IMR-90 (cell line): ENCODE measurements around the gene ACOT7. TPM values are rescaled to one million over a fixed set of nuclear protein-coding genes. Genes with fewer than 3 reads are reported as not detected.

Source experiments
- ATAC-seq: fragments of 200-7000 bp; cut with Tn5 transposase; 2 replicates; pipeline ENCODE4 v1.9.1; 2020; ENCODE audit warnings: low read depth, mild to moderate bottlenecking, moderate library complexity
- BruUV-seq: library from RNA; stranded (reverse); fragments of 400-500 nt; replicated peaks from 2 replicates; lab custom pipeline; 2021; lab: Mats Ljungman, UMichigan
- CTCF ChIA-PET: fragments of 300-600 bp; formaldehyde crosslinking; extraction: SDS; loops from one replicate; lab custom pipeline; 2021; ENCODE audit warnings: antibody characterized with exemption; lab: Yijun Ruan, JAX
- POLR2A ChIA-PET: fragments of 300-600 bp; sonication (Branson Sonifier 250); formaldehyde crosslinking; loops from one replicate; lab custom pipeline; 2022; ENCODE audit warnings: antibody characterized with exemption; ENCODE audit not compliant: unreplicated experiment; lab: Charles Lee
- DNase-seq: peaks from one replicate; pipeline ENCODE4 v3.0.0; 2013
- H2AFZ ChIP-seq: replicated peaks from 2 replicates; pipeline ENCODE3; 2013; ENCODE audit warnings: low read length, mild to moderate bottlenecking; ENCODE audit not compliant: poor library complexity
- H2AK5ac ChIP-seq: 2 replicates; pipeline ENCODE4 v1.6.1; 2013; ENCODE audit warnings: low read depth, low read length, inconsistent platforms
- H2AK9ac ChIP-seq: replicated peaks from 2 replicates; pipeline ENCODE3; 2013; ENCODE audit warnings: mild to moderate bottlenecking, low read depth, low read length, moderate library complexity; ENCODE audit not compliant: poor library complexity
- H2BK120ac ChIP-seq: 2 replicates; pipeline ENCODE4 v1.6.1; 2013; ENCODE audit warnings: low read depth, low read length, inconsistent platforms
- H2BK15ac ChIP-seq: 3 replicates; pipeline ENCODE4 v1.6.1; 2013; ENCODE audit warnings: low read depth, low read length, inconsistent platforms
- H2BK20ac ChIP-seq: 2 replicates; pipeline ENCODE4 v1.6.1; 2013; ENCODE audit warnings: low read depth, mild to moderate bottlenecking, inconsistent platforms, low read length, moderate library complexity
- H2BK5ac ChIP-seq: 2 replicates; pipeline ENCODE4 v1.6.1; 2013; ENCODE audit warnings: mild to moderate bottlenecking, low read depth, low read length, inconsistent platforms; ENCODE audit not compliant: poor library complexity, severe bottlenecking
- H3K14ac ChIP-seq: replicated peaks from 2 replicates; pipeline ENCODE4 v1.6.1; 2013; ENCODE audit warnings: low read depth, low read length, inconsistent platforms
- H3K18ac ChIP-seq: 2 replicates; pipeline ENCODE4 v1.6.1; 2013; ENCODE audit warnings: low read depth, low read length, control low read depth
- H3K23ac ChIP-seq: 2 replicates; pipeline ENCODE4 v1.6.1; 2013; ENCODE audit warnings: low read depth, low read length, inconsistent platforms
- H3K27ac ChIP-seq: 2 replicates; pipeline ENCODE4 v1.5.1; 2013; ENCODE audit warnings: mild to moderate bottlenecking, control low read depth, low read length; ENCODE audit not compliant: insufficient read depth
- H3K27me3 ChIP-seq: 2 replicates; pipeline ENCODE4 v1.6.1; 2013; ENCODE audit warnings: low read length; ENCODE audit not compliant: control insufficient read depth, insufficient read depth
- H3K36me3 ChIP-seq: 2 replicates; pipeline ENCODE4 v1.6.1; 2013; ENCODE audit warnings: low read length, mixed read lengths; ENCODE audit not compliant: control insufficient read depth, insufficient read depth
- H3K4ac ChIP-seq: 2 replicates; pipeline ENCODE4 v1.6.1; 2013; ENCODE audit warnings: low read depth, low read length, inconsistent platforms
- H3K4me1 ChIP-seq: 2 replicates; pipeline ENCODE4 v1.6.1; 2013; ENCODE audit warnings: low read length, mixed read lengths; ENCODE audit not compliant: control insufficient read depth, insufficient read depth
- H3K4me2 ChIP-seq: 2 replicates; pipeline ENCODE4 v1.6.1; 2013; ENCODE audit warnings: low read depth, mild to moderate bottlenecking, control low read depth, low read length, moderate library complexity
- H3K4me3 ChIP-seq: 2 replicates; pipeline ENCODE4 v1.5.1; 2013; ENCODE audit warnings: low read depth, mild to moderate bottlenecking, control low read depth, low read length, moderate library complexity; ENCODE audit not compliant: insufficient read depth
- H3K56ac ChIP-seq: 2 replicates; pipeline ENCODE4 v1.6.1; 2013; ENCODE audit warnings: low read length, inconsistent platforms; ENCODE audit not compliant: insufficient read depth; ENCODE audit errors: extremely low read depth
- H3K79me1 ChIP-seq, 2 experiments: 2 replicates each; pipeline ENCODE4 v1.6.1; 2013; ENCODE audit warnings: low read length in 2 of 2, inconsistent platforms in 1 of 2, low read depth in 1 of 2
- H3K9ac ChIP-seq: 2 replicates; pipeline ENCODE4 v1.6.1; 2013; ENCODE audit warnings: low read depth, low read length, control low read depth
- H3K9me1 ChIP-seq: 2 replicates; pipeline ENCODE4 v1.6.1; 2013; ENCODE audit warnings: low read length, inconsistent platforms; ENCODE audit not compliant: insufficient read depth
- H3K9me3 ChIP-seq: 2 replicates; pipeline ENCODE4 v1.6.1; 2013; ENCODE audit warnings: low read length; ENCODE audit not compliant: control insufficient read depth, insufficient read depth
- H4K20me1 ChIP-seq: 2 replicates; pipeline ENCODE4 v1.6.1; 2013; ENCODE audit warnings: low read length, inconsistent platforms; ENCODE audit not compliant: insufficient read depth
- H4K5ac ChIP-seq: 2 replicates; pipeline ENCODE4 v1.6.1; 2013; ENCODE audit warnings: mild to moderate bottlenecking, low read depth, low read length, control low read depth
- H4K8ac ChIP-seq, 2 experiments: 2 replicates each; pipeline ENCODE4 v1.6.1; 2013; ENCODE audit warnings: low read depth in 2 of 2, low read length in 2 of 2, control low read depth in 1 of 2, inconsistent platforms in 1 of 2
- H4K91ac ChIP-seq: 2 replicates; pipeline ENCODE4 v1.6.1; 2013; ENCODE audit warnings: low read depth, low read length, inconsistent platforms; ENCODE audit not compliant: insufficient read depth
- BHLHE40 ChIP-seq: fragments of 150-350 bp; IDR thresholded peaks from 2 replicates; pipeline ENCODE4 v1.6.1; 2016; ENCODE audit warnings: mild to moderate bottlenecking, low read depth, low read length
- CEBPB ChIP-seq: IDR thresholded peaks from 2 replicates; pipeline ENCODE4 v1.6.1; 2012; ENCODE audit warnings: low read depth, low read length, improper control_type of control experiment
- CHD1 ChIP-seq: IDR thresholded peaks from 2 replicates; pipeline ENCODE4 v1.6.1; 2012; ENCODE audit warnings: low read depth, low read length, improper control_type of control experiment
- CTCF ChIP-seq: conservative IDR thresholded peaks from 2 replicates; pipeline ENCODE4 v1.5.1; 2012; ENCODE audit warnings: mild to moderate bottlenecking, low read depth, low read length, improper control_type of control experiment
- ELK1 ChIP-seq: fragments of 150-350 bp; IDR thresholded peaks from 2 replicates; pipeline ENCODE4 v1.6.1; 2016; ENCODE audit warnings: low read depth, mild to moderate bottlenecking, low read length, moderate library complexity, borderline replicate concordance
- FOS ChIP-seq: fragments of 150-350 bp; IDR thresholded peaks from 2 replicates; pipeline ENCODE4 v1.6.1; 2016; ENCODE audit warnings: low read depth, low read length
- MAFK ChIP-seq: IDR thresholded peaks from 2 replicates; pipeline ENCODE4 v1.6.1; 2012; ENCODE audit warnings: low read depth, low read length, improper control_type of control experiment
- MAZ ChIP-seq: IDR thresholded peaks from 2 replicates; pipeline ENCODE4 v1.6.1; 2012; ENCODE audit warnings: low read depth, mild to moderate bottlenecking, low read length, improper control_type of control experiment, moderate library complexity, borderline replicate concordance
- MXI1 ChIP-seq: IDR thresholded peaks from 2 replicates; pipeline ENCODE4 v1.6.1; 2012; ENCODE audit warnings: low read depth, mild to moderate bottlenecking, low read length, moderate library complexity, borderline replicate concordance
- NFE2L2 ChIP-seq: fragments of 150-350 bp; IDR thresholded peaks from 2 replicates; pipeline ENCODE4 v1.6.1; 2016; ENCODE audit warnings: low read depth, mild to moderate bottlenecking, low read length
- POLR2A ChIP-seq: IDR thresholded peaks from 2 replicates; pipeline ENCODE4 v1.6.1; 2012; ENCODE audit warnings: mild to moderate bottlenecking, low read depth, low read length
- RAD21 ChIP-seq: IDR thresholded peaks from 2 replicates; pipeline ENCODE4 v1.6.1; 2012; ENCODE audit warnings: low read length, improper control_type of control experiment
- RCOR1 ChIP-seq: IDR thresholded peaks from 2 replicates; pipeline ENCODE4 v1.6.1; 2012; ENCODE audit warnings: mild to moderate bottlenecking, low read length, improper control_type of control experiment; ENCODE audit not compliant: insufficient replicate concordance
- RFX5 ChIP-seq: IDR thresholded peaks from 2 replicates; pipeline ENCODE4 v1.8.0; 2012; ENCODE audit warnings: low read depth, mild to moderate bottlenecking, low read length, moderate library complexity
- SMC3 ChIP-seq: fragments of 150-350 bp; IDR thresholded peaks from 2 replicates; pipeline ENCODE4 v1.6.1; 2016; ENCODE audit warnings: low read depth, mild to moderate bottlenecking, antibody characterized with exemption, low read length, moderate library complexity
- USF2 ChIP-seq: fragments of 150-350 bp; IDR thresholded peaks from 2 replicates; pipeline ENCODE4 v1.6.1; 2017; ENCODE audit warnings: mild to moderate bottlenecking, antibody characterized with exemption, low read length, low read depth
- WGBS, 2 experiments: methylation state at CpG; one replicate each; pipeline versions ENCODE4 v1.1.5 to v1.1.7; 2013; ENCODE audit warnings: missing lambda C conversion rate in 2 of 2; ENCODE audit not compliant: insufficient read length in 1 of 2; ENCODE audit errors: extremely low coverage in 2 of 2; 5-methylcytosine and 5-hydroxymethylcytosine counted together
- dilution Hi-C: fragments of 300-500 bp; cut with HindIII; formaldehyde crosslinking; loops from one replicate; pipeline ENCODE4 v1.14.3; 2018; ENCODE audit warnings: low sequenced_read_pairs; ENCODE audit not compliant: unreplicated experiment
- in situ Hi-C: fragments of 300-500 bp; cut with MboI; formaldehyde crosslinking; loops from 3 replicates; pipeline ENCODE4 v1.14.3; 2019; ENCODE audit warnings: low sequenced_read_pairs, inconsistent platforms, mixed read lengths
- intact Hi-C: fragments of 100-400 bp; cut with micrococcal nuclease; formaldehyde crosslinking; loops from 2 replicates; pipeline ENCODE4 v1.10.0; 2022
- polyA plus RNA-seq, 3 experiments: library from polyadenylated mRNA; depleted of rRNA; stranded (reverse); fragments of >200 nt; gene quantifications; 2 replicates each; pipeline ENCODE4 v1.2.3, GENCODE V29; 2012; ENCODE audit warnings: low replicate concordance in 1 of 3
- total RNA-seq: library from RNA; depleted of rRNA; stranded (reverse); fragments of >200 nt; gene quantifications from 2 replicates; pipeline ENCODE4 v1.2.3, GENCODE V29; 2012

The ACOT7 gene
- total and polyA plus RNA-seq, 2 of the 4 experiments (the other 2 are of a cell fraction), result 51.6 to 242 TPM

GRCh38 chr1:6251681-6252373, 141.7 kb downstream of the ACOT7 start:
- no peak overlapping the region for H3K4ac ChIP-seq
- POLR2A ChIA-PET, result no interaction called here
- H2AFZ ChIP-seq, result no peak overlapping the region
- H4K91ac ChIP-seq, result no peak overlapping the region
- intact Hi-C loops, result no loop called here
- no peak overlapping the region for H2BK5ac ChIP-seq
- peaks cover 9% of the 10 kb centered on the region for H4K20me1 ChIP-seq
- no peaks in the 10 kb centered on the region for H3K9me1 ChIP-seq
- no peaks in the 10 kb centered on the region for H3K9me3 ChIP-seq
- no peak overlapping the region for H4K8ac ChIP-seq
- no peak overlapping the region for H3K9ac ChIP-seq
- dilution Hi-C loops, result no loop called here
- H2BK15ac ChIP-seq, result no peak overlapping the region
- H4K5ac ChIP-seq, result no peak overlapping the region
- no peaks in the 10 kb centered on the region for H3K79me1 ChIP-seq
- no peak overlapping the region for H3K56ac ChIP-seq
- no peak for DNase-seq
- H3K14ac ChIP-seq, result no peak overlapping the region
- peaks cover 30% of the 10 kb centered on the region for H3K27me3 ChIP-seq
- no peak for TF ChIP-seq CTCF
- no peak for TF ChIP-seq CEBPB
- no peak for TF ChIP-seq BHLHE40
- TF ChIP-seq POLR2A, result no peak
- no peak for TF ChIP-seq RFX5
- TF ChIP-seq MAFK, result no peak
- TF ChIP-seq RCOR1, result no peak
- TF ChIP-seq NFE2L2, result no peak
- TF ChIP-seq MAZ, result no peak
- no peak for TF ChIP-seq ELK1
- no peak for TF ChIP-seq USF2
- no peak for TF ChIP-seq MXI1
- TF ChIP-seq SMC3, result no peak
- TF ChIP-seq FOS, result no peak
- TF ChIP-seq CHD1, result no peak
- TF ChIP-seq RAD21, result no peak
- no peak overlapping the region for H3K4me3 ChIP-seq
- WGBS, 2 experiments, result 79% methylated on average over 5 of the region's 15 CpGs; no CpG with 5 or more reads in 1 of the 2 experiments
- in situ Hi-C loops, result loop anchor here (10.0 kb wide), 1 partner anchor 153 kb away; no protein-coding TSS in a partner anchor
- H2AK5ac ChIP-seq, result no peak overlapping the region
- H3K23ac ChIP-seq, result no peak overlapping the region
- H3K18ac ChIP-seq, result no peak overlapping the region
- no peak overlapping the region for H3K27ac ChIP-seq
- no peaks in the 10 kb centered on the region for H3K36me3 ChIP-seq
- H2BK20ac ChIP-seq, result no peak overlapping the region
- no TSS peak for BruUV-seq
- no peak overlapping the region for H3K4me2 ChIP-seq
- no peaks in the 10 kb centered on the region for H3K4me1 ChIP-seq
- H2AK9ac ChIP-seq, result no peak overlapping the region
- no peak for ATAC-seq
- H2BK120ac ChIP-seq, result no peak overlapping the region
- CTCF ChIA-PET, result interaction anchor here (0.6 kb wide), 1 partner anchor 88 kb away, joined by 3 read pairs; no protein-coding TSS in a partner anchor
